Ishikawa (cell line): Measurements from ENCODE around the gene TNPO3.

Experiments used
- CEBPB ChIP-seq: IDR thresholded peaks from 2 replicates; pipeline ENCODE4 v1.6.1; 2012
- CREB1 ChIP-seq: IDR thresholded peaks from 2 replicates; pipeline ENCODE4 v1.6.1; 2012; ENCODE audit warnings: low read depth
- EGR1 ChIP-seq: IDR thresholded peaks from 2 replicates; pipeline ENCODE4 v1.6.1; 2012
- EP300 ChIP-seq: IDR thresholded peaks from 2 replicates; pipeline ENCODE4 v1.6.1; 2012; ENCODE audit warnings: borderline replicate concordance
- FOXM1 ChIP-seq: IDR thresholded peaks from 2 replicates; pipeline ENCODE4 v1.6.1; 2012; ENCODE audit warnings: low read depth, borderline replicate concordance
- NFIC ChIP-seq: IDR thresholded peaks from 2 replicates; pipeline ENCODE4 v1.6.1; 2012
- RAD21 ChIP-seq: IDR thresholded peaks from 2 replicates; pipeline ENCODE4 v1.6.1; 2012; ENCODE audit warnings: low read depth
- TAF1 ChIP-seq: IDR thresholded peaks from 2 replicates; pipeline ENCODE4 v1.6.1; 2012; ENCODE audit warnings: low read depth, mild to moderate bottlenecking
- TCF12 ChIP-seq: IDR thresholded peaks from 2 replicates; pipeline ENCODE4 v1.6.1; 2012; ENCODE audit warnings: low read depth
- TEAD4 ChIP-seq: IDR thresholded peaks from 2 replicates; pipeline ENCODE4 v1.6.1; 2012
- YY1 ChIP-seq: IDR thresholded peaks from 2 replicates; pipeline ENCODE4 v1.6.1; 2012; ENCODE audit warnings: low read depth
- ZBTB7A ChIP-seq: IDR thresholded peaks from 2 replicates; pipeline ENCODE4 v1.6.1; 2012; ENCODE audit warnings: low read depth
- TF ChIP-seq, protein P1 (sequence below): IDR thresholded peaks from 2 replicates; pipeline ENCODE4 v1.6.1; 2012
- TF ChIP-seq, protein P2 (sequence below): IDR thresholded peaks from 2 replicates; pipeline ENCODE4 v1.6.1; 2012; ENCODE audit warnings: low read depth, mild to moderate bottlenecking
- TF ChIP-seq, protein P3 (sequence below): IDR thresholded peaks from 2 replicates; pipeline ENCODE4 v1.6.1; 2012

TNPO3 gene

DNA sequence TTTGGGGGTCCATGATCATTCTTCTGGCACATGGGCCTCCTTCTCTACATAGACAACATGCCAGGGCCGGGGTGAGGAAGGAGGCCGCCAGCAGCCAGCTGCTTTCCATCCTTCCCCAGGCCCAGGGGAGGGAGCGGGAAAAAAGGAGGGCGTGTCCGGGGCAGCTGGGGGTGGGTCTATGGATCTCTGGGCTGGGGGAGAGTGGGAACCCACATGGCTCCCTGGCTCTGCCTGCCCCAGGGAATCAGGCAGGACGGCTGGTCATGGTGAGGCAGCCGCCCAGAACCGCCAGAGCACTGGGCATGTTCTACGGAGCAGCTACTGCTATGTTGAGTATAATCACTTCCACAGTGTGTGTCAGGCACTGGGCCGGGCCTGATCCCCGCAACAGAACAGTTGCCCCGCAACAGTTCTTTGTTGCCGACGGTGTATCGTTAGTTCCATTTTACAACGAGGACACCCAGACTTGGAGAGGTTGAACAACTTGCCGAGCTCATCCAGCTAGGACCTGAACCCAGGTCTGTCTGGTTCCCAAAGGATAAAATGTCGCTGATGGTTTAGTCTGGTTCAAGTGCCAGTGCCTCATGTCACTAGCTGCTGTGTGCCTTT lies 123.6 kb downstream of the TNPO3 start:
- TF ChIP-seq FOXM1 (no peak), ZBTB7A (no peak), YY1 (no peak), TAF1 (no peak), EP300 (no peak), TCF12 (no peak), CEBPB (no peak), TEAD4 (no peak), RAD21 (no peak), CREB1 (no peak), EGR1 (no peak), NFIC (no peak)
- TF ChIP-seq, protein P1, sequence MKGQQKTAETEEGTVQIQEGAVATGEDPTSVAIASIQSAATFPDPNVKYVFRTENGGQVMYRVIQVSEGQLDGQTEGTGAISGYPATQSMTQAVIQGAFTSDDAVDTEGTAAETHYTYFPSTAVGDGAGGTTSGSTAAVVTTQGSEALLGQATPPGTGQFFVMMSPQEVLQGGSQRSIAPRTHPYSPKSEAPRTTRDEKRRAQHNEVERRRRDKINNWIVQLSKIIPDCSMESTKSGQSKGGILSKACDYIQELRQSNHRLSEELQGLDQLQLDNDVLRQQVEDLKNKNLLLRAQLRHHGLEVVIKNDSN = no peak
- TF ChIP-seq, protein P2, sequence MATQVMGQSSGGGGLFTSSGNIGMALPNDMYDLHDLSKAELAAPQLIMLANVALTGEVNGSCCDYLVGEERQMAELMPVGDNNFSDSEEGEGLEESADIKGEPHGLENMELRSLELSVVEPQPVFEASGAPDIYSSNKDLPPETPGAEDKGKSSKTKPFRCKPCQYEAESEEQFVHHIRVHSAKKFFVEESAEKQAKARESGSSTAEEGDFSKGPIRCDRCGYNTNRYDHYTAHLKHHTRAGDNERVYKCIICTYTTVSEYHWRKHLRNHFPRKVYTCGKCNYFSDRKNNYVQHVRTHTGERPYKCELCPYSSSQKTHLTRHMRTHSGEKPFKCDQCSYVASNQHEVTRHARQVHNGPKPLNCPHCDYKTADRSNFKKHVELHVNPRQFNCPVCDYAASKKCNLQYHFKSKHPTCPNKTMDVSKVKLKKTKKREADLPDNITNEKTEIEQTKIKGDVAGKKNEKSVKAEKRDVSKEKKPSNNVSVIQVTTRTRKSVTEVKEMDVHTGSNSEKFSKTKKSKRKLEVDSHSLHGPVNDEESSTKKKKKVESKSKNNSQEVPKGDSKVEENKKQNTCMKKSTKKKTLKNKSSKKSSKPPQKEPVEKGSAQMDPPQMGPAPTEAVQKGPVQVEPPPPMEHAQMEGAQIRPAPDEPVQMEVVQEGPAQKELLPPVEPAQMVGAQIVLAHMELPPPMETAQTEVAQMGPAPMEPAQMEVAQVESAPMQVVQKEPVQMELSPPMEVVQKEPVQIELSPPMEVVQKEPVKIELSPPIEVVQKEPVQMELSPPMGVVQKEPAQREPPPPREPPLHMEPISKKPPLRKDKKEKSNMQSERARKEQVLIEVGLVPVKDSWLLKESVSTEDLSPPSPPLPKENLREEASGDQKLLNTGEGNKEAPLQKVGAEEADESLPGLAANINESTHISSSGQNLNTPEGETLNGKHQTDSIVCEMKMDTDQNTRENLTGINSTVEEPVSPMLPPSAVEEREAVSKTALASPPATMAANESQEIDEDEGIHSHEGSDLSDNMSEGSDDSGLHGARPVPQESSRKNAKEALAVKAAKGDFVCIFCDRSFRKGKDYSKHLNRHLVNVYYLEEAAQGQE = no peak
- TF ChIP-seq, protein P3, sequence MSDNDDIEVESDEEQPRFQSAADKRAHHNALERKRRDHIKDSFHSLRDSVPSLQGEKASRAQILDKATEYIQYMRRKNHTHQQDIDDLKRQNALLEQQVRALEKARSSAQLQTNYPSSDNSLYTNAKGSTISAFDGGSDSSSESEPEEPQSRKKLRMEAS = no peak

DNA sequence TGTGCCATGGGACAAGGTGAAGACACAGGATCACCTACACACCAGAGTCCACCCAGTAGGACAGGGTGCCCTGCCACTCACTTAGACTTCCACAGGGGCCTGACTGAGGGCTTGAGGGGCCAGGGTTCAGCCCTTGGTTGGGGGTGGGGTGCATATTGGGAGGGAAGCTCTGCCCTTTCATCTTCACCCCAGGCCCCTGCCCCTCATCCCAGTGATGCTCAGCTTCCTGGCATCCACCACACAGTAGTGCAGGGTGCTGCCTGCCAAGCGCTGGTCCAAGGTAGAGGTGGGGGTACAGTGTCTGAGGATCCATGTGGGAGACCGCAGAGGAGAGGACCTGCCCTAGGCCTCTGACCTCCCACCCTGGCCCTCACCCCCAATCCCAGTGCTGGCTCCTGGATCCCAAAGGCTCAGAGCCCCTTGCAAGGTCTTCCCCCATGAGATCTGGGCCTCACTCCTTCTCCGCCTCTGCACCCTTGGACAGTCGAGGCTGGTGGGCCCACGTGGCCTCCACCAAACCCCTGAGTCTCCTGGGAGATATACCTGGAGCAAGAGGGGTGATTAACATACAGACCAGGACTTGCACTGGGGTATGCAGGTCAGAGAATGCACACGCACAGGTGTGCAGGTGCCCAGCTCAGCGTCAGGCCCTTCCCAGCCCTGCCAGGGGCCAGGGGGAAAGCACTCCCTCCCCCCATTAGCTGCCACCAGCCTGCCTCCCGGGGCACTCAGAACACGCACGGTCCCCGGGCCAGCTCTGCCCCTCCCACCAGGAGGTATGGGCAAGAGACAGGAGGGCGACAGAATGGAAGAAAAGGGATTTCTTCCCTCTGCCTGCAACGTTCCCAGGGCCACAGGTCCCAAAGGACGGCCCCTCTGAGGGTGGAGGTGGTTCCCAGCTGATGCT lies 125.8 kb downstream of the TNPO3 start:
- TF ChIP-seq, protein P3 = no peak
- no peak for TF ChIP-seq YY1
- no peak for TF ChIP-seq RAD21
- TF ChIP-seq TEAD4 = no peak
- TF ChIP-seq, protein P2 = no peak
- TF ChIP-seq EGR1 = no peak
- TF ChIP-seq ZBTB7A = no peak

DNA sequence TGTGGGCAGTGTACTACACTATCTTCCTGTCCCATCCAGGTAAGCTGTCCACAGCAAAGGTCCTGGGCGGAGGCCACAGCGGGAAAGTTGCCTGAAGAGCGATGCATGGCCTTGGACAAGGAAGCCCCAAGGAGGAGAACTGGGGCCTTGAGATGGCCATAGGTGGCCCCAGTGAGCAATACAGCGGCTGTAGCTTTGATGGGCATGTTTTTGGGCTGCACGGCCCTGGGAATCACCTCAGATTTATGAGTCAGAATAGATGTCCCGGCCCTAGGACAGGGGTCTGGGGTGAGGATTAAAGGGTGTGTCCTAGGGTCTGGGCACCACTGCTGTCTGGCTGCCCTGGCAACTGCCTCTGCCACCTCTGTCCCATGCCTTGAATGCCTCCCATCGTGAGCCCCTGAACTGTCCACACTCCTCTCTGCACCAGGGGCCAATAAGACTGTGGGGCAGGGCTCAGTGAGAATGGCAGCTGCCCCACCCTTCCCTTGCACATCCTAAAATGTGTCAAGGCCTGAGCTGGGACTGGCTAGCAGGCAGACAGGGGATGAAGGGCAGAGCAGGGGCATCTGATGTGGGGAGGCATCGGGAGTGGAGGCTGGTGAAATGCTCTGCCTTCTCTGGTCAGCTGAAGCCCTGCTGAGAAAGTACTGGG lies 126.6 kb downstream of the TNPO3 start:
- no peak for TF ChIP-seq RAD21
- no peak for TF ChIP-seq NFIC
- TF ChIP-seq ZBTB7A = no peak
- TF ChIP-seq, protein P2 = no peak
- TF ChIP-seq TCF12 = no peak
- TF ChIP-seq TAF1 = no peak
- no peak for TF ChIP-seq EP300
- TF ChIP-seq YY1 = no peak
- no peak for TF ChIP-seq CREB1
- TF ChIP-seq TEAD4 = no peak
- TF ChIP-seq, protein P3 = no peak
- TF ChIP-seq EGR1 = no peak
- TF ChIP-seq CEBPB = no peak
- TF ChIP-seq, protein P1 = no peak
